GM12874 (cell line): ENCODE results near the gene QRICH1.

Experiments used
- TF ChIP-seq, protein P1 (sequence below): IDR thresholded peaks from 2 replicates; pipeline ENCODE4 v1.5.1; 2011; ENCODE audit warnings: low read depth, mild to moderate bottlenecking, control low read depth, low read length, moderate library complexity; ENCODE audit not compliant: insufficient read depth

The QRICH1 gene

DNA sequence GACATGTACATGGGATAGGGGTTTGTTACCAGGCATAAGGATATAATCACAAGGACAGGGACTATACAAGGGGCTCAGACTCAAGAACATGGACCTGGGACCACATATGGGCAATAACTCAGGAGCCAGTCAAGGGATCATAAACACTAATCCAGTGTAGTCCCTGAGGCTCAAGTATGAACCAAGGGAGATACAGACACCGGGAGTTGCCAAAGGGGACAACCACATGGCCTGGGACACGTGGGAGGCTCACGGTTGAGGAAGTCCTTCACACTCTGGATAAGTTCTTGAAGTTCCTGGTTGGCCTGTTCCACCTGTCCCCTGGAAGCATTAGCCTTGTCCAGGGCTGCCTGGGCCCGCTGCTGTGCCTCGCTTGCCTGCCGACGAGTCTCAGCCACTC lies 28.6 kb upstream of the QRICH1 start:
- TF ChIP-seq, protein P1, sequence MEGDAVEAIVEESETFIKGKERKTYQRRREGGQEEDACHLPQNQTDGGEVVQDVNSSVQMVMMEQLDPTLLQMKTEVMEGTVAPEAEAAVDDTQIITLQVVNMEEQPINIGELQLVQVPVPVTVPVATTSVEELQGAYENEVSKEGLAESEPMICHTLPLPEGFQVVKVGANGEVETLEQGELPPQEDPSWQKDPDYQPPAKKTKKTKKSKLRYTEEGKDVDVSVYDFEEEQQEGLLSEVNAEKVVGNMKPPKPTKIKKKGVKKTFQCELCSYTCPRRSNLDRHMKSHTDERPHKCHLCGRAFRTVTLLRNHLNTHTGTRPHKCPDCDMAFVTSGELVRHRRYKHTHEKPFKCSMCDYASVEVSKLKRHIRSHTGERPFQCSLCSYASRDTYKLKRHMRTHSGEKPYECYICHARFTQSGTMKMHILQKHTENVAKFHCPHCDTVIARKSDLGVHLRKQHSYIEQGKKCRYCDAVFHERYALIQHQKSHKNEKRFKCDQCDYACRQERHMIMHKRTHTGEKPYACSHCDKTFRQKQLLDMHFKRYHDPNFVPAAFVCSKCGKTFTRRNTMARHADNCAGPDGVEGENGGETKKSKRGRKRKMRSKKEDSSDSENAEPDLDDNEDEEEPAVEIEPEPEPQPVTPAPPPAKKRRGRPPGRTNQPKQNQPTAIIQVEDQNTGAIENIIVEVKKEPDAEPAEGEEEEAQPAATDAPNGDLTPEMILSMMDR: no peak

DNA sequence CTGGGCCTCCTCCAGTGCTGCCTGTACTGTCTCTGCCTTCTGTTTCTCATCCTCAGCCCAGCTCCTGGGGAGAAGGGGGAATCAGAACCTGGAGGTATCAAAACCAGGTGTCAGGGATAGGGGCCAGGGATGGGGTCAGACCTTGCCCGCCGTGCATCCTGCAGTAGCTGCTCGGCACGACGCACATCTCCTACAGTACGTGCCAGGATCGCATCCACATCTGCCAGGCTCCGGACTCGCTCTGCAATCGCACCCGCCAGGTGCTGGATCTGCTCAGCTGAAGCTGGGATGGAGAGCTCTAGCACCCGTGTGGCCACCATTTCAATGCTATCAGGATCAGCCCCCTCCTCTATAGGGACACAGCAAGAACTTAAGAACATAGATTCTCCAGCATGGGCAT lies 28.2 kb upstream of the QRICH1 start:
- TF ChIP-seq, protein P1: no peak

DNA sequence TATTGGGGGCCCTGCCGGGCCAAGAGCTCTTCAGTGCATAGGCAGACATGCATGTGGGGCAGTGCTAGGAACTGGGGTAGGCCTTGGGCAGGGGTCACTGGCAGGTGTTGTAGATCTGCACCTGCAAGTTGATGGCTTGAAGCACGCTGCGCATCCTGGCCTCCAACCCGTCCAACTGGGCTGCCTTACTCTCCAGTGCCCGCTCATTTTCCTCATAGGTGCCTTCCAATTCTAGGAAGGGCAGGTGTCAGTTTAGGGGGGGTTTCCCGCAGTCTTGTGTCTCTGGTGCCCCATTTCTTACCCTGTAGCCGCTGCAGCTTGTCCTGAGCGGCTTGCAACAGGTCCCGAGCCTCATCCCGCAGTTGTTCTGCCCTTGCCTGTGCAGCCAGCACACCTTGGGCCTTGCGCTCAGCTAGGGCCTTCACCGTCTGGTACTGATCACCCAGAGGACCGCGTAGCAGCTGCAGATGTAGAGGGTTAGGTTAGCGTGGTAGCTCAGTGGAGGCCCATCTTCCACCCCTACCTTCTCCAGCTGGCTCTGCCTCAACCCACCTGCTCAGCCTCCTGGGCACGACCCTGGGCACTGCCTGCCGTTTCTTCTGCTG lies 27.4 kb upstream of the QRICH1 start:
- TF ChIP-seq, protein P1: no peak

DNA sequence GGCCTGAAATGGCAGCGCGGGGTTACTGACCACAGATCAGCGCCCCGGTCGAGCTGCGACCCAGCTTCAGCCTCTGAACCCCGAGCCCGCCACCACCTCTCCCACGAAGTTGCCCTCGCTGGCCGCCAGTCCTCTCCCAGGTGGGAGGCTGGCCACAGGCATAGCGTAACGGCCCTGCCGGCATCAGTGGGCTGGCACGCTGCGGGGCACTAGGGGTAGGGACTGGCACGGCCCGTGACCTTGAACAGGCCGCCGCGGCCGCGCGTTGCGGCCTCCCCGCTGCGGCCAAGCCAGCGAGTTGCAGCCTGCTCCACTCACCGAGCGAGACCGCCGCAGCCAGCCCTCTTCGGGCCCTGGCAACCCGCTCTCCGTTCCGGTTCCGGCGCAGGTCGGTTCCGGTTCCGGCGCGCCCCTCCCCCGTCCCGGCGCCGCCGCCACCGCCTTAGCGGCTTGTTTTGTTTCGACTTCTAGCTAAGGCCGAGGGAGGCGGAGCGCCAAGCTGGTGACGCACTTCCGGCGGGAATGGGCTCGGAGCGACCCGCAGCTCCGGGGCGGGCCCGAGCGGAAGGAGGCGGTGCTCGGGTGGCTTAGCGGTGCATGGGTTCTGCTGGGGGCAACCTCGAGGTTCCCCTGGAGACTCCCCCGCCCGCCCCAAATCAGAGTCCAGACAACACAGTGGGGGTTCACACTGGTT lies 26.7 kb upstream of the QRICH1 start, which contains the start of gene USP19:
USP19 (minus strand) TSS at position 386 of the 694 bp plus-strand sequence. CDS start 1,678 bp downstream, outside the sequence.
- TF ChIP-seq, protein P1: 0 out of 2 replicates have a peak, but pooled peaks have one; percentile 2

DNA sequence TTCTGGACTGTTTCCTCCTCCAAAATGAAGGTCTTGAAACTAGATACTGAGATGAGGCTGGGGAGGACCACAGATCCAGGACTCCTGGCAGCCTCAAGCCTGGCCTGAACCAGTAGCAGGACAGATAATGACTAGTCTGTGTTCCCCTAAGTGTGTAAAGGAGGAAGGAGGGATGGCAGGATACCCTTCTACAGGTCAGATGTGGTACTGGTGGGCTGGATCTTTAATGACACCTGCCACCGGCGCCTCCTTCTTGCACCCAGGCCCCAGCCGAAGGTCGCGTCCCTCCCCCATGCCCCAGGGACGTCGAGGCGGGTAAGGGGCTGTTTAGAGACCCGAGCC lies 26.2 kb upstream of the QRICH1 start:
- TF ChIP-seq, protein P1: no peak

DNA sequence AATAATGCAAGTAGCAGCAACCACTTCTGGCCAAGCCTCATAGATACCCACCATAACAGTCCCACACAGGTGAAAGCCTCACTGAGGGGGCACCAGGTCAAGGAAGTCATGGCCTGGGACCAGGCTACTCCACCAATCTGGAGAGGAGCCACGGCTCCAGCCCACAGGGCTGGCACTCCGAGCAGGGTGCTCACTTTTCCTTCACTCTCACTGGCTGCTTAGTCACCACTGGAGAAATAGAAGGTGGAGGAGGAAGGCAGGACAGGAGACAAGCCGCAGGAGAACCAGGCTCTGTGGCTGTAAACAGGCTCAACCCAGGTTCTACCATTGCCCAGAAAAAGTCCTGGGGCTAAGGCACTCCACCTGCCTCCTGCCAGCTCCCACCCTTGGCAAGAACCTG lies 25.6 kb upstream of the QRICH1 start:
- TF ChIP-seq, protein P1: no peak

DNA sequence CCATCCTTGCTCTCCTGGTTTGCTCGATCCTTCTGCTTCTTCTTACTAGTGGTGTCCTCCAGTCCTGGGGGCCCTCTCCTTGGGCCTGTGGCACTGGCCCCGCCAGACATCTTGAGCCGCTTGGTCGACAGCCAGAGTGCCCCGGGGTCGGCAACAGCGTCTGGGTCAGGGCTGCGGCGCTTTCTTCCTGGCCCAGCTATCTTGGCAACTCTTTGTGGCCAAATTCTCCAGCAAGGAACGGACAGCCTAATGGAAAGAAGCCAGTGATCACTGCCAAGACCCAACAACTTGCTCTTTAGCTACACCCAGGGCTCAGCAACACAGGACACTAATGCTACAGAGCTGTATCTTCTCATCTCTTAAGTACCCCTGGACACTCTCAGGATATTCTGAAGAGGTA lies 25.2 kb upstream of the QRICH1 start:
- TF ChIP-seq, protein P1: no peak
